OCI-M1 (cell line): ENCODE measurements around the gene GNB2.

Source experiments
- DNase-seq: peaks from one replicate; lab custom pipeline; 2025; lab: John Stamatoyannopoulos, UW

Gene GNB2

GRCh38 chr7:100681491-100682227 lies 8.1 kb downstream of the GNB2 start:
- DNase-seq = no peak

GRCh38 chr7:100682228-100682741 lies 8.7 kb downstream of the GNB2 start:
- no peak for DNase-seq

DNA sequence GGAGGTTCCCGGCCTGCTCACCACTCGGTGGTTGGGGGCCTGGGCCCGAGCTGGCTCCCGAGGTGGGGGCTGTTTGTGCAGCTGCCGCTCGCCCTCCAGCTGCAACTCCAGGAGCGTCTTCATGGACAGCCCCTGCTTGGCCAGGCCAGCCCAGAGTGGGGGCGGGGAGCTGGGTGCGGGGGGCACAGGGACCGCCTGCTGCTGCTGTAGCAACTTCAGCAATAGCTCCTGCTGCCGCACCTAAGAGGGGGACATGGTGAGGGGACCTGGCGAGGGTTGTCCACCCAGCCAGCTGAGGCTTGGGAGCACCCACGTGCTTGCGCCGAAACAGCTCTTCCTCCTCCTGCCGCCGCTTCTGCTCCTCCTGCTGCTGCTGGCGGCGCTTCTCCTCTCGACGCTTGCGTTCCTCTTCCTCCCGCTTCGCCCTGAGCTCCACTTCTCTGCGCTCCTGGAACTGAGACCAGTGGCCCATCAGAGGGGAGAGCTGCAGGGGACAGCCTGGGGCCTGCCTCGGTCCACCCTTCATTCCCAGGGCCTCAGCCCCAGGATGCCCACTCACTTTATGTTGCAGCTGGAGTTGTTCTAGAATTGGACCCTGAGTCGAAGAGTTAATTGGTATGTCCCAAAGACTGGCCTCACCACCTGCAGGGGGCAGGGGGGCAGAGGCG lies 9.6 kb downstream of the GNB2 start:
- DNase-seq = no peak

GRCh38 chr7:100683659-100684533 lies 10.4 kb downstream of the GNB2 start:
- DNase-seq = no peak

DNA sequence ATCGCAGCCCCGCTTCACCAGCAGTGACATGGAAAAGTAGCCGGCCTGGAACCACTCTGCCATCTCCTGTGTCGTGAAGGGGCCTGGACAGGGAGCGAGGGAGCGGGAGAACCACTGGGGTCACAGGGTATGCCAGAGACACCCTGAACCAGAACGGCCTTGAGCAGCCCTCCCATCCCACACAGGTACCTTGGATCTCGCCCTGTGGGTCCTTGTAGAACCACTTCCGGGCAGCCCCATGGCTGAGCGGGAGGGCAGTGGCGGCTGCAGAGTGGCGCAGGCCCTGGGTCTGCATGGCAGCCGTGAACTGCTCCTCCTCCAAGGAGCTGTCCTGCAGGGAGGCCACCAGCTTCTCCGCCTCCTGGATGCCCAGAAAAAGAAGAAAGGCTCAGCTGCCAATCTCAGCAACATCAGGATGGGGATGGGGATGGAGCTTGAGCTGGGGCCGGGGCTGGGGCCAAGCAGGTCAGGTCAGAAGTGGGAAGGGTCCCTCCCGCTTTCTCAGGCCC lies 11.0 kb downstream of the GNB2 start:
- no peak for DNase-seq

- no peak for DNase-seq
These were observed 11.6 kb downstream of the GNB2 start for GRCh38 chr7:100685049-100685605.

DNA sequence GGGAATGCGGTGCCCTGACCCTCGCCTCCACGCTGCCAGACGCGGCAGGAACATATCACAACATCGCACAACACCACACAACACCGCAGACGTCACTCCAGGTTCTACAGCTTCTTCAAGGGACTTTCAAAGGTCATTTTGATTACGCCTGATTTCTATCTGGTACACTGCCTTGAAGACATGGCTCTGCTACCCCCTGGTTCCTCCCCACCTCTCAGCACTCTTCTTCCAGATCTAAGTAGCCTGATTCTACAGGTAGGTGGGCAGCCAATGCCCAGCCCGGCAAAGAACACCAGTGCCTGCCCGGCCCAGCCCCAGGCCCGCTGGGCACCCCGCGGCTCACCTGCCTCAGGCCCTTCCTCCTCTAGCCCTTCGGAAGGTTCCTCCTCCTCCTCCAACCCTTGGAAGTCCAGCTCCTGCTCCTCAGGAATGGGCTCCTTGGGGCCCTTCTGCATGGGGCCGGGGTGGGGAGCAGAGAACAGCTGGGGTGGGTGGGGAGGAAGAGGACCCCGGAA lies 12.1 kb downstream of the GNB2 start:
- DNase-seq = no peak

GRCh38 chr7:100686201-100686821 lies 12.8 kb downstream of the GNB2 start:
- DNase-seq = no peak

DNA sequence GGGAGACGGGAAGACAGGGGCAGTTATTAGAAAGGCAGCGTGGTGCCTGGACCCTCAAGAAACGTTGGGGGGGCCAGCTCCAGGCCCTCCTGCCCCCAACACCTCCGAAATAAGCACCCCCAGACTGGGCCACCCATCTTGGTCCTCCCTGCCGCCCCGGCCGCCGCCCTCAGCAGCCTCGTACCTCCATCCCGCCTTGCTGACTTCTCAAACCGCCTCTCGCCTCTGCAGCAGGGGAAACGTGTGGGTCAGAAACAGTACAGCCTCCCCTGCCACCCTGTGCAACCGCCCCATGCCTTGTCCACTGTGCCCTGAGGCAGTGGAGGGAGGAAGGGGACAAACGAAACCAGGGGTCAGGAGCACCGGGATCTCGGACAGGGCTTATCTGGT lies 13.3 kb downstream of the GNB2 start:
- no peak for DNase-seq

- DNase-seq = no peak
These were observed 13.7 kb downstream of the GNB2 start for GRCh38 chr7:100687261-100687660.

GRCh38 chr7:100687751-100688300 lies 14.3 kb downstream of the GNB2 start:
- no peak for DNase-seq

DNA sequence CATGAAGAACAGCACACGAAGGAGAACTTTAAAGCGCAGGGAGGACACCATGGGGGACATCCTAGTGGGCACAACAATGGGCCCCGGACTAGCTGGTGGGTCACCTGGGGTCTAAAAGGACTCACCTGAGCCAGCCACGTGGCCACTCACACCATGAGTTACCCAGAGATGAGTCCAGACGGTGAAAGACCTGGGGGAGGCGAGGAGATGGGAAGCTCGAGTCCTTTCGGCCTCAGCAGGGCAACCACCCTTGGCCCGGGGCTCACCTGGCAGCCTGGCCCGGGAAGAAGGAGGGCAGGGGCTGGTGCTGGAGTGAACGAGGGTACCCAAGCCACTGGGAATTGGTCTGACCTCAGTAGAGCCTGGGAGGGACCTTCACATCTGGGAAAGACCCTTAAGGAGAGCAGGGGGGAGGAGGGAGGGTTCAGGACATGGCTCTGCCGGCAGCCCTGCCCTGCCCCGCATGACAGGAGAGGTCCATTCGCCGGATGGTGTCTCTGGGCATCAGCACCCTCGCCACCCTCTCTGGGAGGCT lies 14.9 kb downstream of the GNB2 start:
- DNase-seq = no peak

DNA sequence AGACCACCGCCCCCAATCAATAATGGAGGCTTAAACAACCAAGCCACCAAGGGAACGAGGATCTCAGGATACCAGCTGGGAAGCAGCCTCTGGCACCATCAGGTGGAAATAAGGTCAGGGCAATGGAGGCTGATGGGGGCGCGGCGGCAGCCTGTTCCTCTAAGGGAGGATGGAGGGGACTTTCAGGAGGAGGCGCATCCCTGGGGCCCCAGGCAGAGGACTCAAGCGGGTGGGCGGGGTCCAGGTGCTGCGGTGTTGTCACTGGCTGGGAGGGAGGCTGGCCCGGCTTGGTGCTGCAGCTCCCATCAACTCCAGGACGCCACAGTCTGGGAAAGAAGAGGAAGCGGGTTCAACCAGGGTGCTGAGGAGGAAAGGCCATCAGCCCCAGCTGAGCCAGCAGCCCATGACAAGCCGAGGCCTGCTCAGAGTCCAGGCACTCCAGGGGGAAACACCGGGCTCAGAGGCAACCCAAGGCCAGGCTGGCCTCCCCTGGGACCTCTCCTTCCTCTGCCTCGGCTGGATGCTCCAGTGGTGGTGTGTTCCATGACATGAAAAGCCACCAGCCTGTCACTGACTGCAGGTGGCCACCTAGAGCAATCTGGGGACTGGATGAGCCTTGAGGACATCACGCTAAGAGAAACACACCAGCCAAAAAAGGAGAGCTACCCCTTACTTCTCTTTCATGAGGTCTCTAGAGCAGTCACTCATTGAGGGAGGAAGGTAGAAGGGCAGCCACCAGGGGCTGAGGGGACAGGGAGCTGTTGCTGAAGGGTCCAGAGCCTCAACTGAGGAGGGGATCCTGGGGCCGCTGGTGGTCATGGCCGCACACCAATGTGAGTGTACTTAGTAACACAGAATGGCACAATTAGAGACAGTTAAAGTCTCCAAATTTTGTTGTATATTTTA lies 15.9 kb downstream of the GNB2 start:
- DNase-seq = no peak

- DNase-seq = peak; percentile 96
These were observed 18.4 kb downstream of the GNB2 start for GRCh38 chr7:100691676-100692577.

DNA sequence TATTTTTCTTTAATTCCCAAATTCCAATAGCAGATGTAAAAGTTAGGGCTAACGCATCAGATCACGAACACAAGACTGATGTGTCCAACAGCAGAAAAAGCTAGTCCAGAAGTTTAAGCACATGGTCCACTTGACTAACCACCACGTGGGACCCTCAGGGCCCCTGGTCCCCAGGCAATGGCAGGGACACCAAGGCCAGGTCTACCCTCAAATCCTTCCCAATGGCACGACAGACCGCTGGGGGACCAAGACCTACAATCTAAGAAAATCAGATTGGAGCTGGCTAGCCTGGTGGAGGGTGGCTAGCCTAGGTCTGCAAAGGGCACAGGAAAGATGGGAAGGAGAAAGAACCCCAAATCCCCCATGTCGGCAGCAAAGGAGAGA lies 19.0 kb downstream of the GNB2 start:
- DNase-seq = no peak

GRCh38 chr7:100693312-100694097 lies 20.0 kb downstream of the GNB2 start:
- DNase-seq = peak; percentile 48

DNA sequence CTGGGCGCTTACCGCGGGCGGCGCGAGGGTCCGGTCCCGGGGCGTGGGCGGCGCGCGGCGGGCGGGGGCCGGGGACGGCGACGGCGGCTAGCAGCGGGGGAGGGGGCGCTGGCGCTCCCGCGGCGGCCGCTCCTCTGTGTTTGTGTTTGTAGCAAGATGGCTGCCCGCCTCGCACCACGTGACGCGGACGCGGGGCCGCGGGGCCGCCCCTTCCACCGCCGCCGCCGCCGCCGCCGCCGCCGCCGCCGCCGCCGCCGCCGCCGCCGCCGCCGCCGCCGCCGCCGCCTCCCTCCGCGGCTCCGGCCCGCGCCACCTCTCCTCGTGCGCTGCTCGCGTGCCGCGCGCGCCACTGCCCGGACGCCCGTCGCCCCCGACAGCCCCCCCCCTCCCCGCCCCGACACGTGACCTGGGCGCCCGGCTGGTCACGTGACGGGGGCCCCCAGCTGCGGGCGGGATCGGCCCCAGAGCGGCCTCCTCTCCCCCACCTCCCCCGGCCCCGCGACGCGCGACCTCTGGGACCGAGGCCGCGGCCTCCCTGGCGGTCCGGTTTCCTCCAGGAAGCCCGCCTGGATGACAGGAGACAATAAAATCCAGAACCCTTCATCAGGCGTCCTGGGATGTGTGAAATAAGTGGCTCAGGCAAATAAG lies 20.7 kb downstream of the GNB2 start, which contains the start of gene GIGYF1:
Gene GIGYF1, minus strand, starts transcription at position 153 of the 648 bp plus-strand sequence. CDS start 6,012 bp downstream, outside the sequence.
- peak; percentile 88 for DNase-seq
